ENCODE data around the gene SLC26A4.

Gene SLC26A4

DNA sequence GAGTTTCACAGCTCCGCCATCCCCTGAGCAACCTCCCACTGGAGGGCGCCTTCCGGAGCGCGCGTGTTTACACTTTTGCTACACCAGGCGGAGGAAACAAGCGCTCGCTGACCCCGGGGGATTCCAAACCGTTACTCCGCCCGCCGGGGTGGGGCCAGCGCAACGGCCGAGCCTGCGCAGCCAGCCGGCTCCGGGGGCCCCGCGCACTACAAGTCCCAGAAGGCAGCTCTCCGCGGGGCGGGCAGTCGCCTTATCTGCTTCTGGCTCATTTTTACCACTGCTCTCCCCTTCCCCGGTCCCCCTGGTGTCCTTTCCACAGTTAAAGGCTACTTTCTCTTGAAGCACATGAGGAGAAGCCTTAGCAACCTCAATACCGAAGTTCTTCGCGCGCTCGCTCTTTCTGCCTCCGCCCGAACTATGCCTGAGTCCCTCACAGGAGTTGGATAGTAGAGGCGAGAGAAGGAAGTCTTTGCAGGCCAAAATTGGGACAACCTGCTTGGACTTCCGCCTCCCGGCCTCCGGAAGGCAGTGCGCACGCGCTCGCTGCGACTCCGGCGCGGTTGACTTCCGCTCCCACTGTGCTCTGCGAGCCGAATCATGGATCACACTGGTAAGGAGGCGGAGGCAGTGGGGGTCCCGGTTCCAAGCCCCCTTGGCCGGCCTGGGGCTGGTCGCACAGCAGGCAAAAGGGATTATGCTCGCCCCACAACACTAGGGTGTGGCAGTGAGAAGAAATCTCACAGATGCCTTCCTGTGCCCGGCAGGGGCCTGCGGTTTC is 83.1 kb downstream of the SLC26A4 start, which contains the start of gene CBLL1:
Gene CBLL1 (plus strand): TSS at position 576 of the 778 bp plus-strand sequence. CDS start 22 bp downstream, at position 598.
- DNase-seq, result peak; percentile 64 to 99 (median 95)

DNA sequence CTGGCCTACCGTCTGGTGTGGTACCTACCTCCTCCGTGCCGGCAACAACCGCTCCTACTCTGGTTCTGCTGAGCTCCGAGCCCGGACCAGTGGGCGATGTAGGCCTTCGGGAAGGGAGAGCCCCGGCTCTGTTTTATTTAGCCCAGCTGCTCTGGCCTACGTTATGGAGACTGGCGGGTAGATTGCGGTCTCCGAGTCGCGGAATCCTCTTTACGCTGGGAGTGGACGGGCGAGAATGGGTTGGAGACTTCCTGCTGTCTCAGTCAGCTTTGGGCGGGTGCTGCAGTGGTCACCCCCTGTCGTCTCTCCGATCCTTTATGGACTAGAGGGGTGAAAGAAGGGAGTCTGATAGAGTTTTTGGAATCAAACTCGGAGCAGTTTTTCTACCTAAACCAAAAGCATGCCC is 83.7 kb downstream of the SLC26A4 start:
- DNase-seq, result peak in 3 of 56 donors; percentile 38 to 79 (median 55)

- DNase-seq, result no peak
These were observed 85.4 kb downstream of the SLC26A4 start for GRCh38 chr7:107746006-107746405.

GRCh38 chr7:107751113-107751512 is 90.5 kb downstream of the SLC26A4 start:
- DNase-seq, result no peak

GRCh38 chr7:107754642-107755041 is 94.0 kb downstream of the SLC26A4 start:
- no peak for DNase-seq

DNA sequence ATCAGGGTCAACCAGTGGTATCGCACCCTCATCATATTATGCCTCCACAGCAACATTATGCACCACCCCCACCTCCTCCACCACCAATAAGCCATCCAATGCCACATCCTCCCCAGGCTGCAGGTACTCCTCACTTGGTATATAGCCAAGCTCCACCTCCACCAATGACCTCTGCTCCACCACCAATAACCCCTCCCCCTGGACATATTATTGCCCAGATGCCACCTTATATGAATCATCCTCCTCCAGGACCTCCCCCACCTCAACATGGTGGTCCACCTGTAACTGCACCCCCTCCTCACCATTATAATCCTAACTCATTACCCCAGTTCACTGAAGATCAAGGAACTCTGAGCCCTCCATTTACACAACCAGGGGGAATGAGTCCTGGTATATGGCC is 98.0 kb downstream of the SLC26A4 start:
- DNase-seq, result no peak

- DNase-seq, result no peak
These were observed 106.8 kb downstream of the SLC26A4 start for GRCh38 chr7:107767391-107767790.
